ENCODE data around the gene TOM1L2.

Gene TOM1L2

DNA sequence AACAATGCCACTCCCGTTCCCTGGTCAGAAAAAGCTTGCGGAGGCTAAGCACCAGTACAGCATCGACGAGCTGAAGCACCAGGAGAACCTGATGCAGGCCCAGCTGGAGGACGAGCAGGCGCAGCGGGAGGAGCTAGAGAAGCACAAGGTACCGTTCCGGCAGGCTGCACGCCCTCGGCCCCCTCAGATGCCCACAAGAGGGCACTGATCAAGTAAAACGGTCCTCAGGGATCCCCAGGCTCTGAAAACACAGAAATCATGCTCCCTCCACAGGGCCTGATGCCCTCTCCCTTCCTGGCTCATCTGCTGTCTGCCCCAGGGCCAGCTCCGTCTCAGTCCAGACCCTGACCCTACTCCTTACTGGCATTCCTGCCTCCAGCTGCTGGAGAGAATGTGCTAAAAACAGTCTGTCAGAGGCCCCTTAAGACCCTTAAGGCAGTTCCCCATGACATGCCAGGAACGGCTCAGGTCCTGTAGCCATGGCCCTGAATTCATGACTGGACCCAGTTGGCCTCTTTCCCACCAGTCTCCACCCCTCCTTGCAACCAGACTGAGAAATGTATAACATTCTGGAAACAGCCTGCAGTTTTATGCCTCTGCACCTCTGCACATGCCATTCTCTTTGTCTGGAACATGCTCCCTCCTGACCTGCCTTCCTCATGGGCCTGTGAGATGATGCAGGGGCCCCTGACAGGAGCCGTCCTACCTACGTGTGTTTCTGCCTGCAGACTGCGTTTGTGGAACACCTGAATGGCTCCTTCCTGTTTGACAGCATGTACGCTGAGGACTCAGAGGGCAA is 22.3 kb upstream of the TOM1L2 start:
- peak; percentile 21 for DNase-seq

DNA sequence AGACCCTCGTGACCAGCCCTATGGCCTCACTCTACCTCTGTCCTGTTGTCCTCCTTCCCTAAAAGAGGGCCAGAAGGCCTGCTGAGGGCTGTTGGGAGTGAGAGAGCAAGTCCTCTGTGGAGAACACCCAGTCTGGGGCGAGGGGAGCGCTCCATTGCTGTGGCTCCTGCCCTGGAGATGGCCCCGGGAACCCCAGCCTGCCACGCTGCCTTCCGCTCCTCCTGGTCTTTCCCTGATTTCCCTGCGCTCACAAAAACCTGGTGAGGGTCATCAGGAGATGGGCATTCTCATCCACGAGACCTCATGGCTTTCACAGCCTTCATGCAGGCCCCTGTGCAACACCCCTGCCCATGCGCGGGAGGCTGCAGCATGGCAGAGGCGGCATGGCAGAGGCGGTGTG is 21.7 kb upstream of the TOM1L2 start:
- DNase-seq: no peak

DNA sequence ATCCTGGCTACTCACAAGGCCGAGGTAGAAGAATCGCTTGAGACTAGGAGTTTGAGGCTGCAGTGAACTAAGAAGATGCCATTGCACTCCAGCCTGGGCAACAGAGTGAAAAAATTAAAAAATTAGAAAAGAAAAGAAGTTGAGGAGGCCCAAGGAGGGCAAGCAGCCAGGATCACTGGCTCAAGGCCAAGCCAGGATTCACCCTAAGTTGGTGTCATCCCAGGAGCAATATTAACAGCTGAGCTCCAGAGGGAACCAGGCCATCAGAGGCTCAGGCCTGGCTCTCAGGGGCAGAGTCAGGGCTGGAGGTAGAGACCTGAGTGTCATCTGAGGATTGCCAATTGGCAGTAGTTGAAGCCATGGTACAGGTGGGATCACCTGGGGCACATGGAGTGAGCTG is 21.2 kb upstream of the TOM1L2 start:
- no peak for DNase-seq

DNA sequence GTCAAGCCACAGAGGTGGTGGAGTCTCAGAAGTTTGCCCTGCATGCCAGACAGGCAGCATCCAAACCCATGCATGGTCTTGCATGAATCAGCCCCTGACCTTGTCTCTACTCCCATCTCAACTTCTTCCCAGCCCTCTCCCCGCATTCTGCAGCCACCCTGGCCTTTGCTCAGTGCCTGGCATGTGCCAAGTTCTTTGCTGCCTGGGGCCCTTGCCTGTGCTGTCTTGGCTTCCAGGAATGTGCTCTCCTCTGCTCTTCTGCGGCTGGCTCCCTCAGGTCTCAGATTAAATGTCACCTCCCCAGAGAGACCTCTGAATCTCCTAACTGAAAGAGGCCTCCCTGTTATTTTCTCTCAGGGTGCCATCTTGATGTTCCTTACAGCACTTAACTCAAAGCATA is 18.1 kb upstream of the TOM1L2 start:
- no peak for DNase-seq

- DNase-seq: no peak
Measured at GRCh38 chr17:17989618-17990017, 17.4 kb upstream of the TOM1L2 start.

- DNase-seq: no peak
Measured at GRCh38 chr17:17989081-17989480, 16.9 kb upstream of the TOM1L2 start.

DNA sequence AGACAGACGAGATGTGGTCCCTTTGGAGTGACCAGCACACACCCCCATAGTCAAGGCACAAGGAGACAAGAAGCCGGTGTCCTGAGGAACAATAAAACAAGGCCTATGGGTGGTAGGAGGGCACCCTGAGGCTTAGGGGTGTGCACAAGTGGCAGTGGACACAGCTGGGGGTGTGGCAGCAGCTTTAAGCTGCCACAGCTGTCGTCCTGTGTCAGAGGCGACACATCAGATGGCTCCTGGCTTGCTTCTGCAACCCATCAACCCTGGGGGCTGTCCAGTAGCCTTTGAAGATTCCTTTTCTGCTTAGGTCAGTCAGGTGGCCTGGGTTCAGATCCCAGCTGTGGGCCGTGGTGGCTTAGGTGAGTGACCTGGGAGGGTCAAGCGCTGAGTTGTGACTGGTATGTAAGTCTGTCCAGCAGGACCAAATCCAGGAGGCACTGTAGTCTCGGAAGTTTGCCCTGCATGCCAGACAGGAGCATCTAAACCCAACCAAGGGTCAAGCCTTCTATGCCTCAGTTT is 16.3 kb upstream of the TOM1L2 start:
- no peak for DNase-seq

DNA sequence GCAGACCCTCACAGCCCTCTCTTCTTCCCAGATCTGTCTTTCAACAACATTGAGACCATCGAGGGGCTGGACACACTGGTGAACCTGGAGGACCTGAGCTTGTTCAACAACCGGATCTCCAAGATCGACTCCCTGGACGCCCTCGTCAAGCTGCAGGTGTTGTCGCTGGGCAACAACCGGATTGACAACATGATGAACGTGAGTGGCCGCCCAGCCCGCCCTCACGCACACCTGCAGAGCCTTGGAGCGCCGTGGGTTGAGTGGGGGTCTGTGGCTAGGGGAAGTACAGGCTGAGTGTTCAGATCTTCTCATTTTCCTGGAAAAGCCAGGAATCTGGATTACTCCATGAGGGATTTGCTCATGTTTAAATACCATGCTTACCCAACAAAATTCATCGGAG is 15.7 kb upstream of the TOM1L2 start:
- DNase-seq: no peak

DNA sequence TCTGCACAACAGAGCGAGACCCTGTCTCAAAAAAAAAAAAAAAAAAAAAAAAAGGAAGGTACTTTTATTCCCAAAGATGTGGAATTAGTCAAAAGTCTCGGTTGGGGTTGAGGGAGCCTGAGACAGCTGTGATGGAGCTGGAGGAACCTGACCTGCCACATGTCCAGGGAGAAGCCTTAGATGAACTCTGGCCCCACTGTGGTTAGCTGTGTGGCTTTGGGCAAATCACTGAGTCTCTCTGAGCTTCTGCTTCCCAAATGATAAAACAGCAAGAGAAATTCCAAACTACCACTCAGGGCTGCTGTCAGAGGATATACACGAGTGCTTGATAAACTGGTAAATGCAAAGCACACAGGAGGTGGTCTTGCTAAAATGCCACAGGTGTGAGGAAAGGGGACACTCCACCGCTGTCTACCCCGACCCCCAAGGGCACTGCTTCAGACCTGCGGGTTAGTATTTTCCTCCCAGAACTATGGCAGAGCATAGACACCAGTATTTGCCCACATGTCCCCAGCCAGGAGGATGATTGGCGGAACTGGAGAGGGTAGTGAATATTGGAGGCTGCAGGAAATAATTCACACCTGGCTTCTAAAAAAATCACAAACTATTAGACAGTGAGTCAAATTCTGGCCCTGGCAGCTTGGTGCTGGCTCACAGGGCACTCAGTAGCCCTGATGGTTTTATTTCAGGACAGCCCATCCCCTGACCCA is 15.1 kb upstream of the TOM1L2 start:
- no peak for DNase-seq

DNA sequence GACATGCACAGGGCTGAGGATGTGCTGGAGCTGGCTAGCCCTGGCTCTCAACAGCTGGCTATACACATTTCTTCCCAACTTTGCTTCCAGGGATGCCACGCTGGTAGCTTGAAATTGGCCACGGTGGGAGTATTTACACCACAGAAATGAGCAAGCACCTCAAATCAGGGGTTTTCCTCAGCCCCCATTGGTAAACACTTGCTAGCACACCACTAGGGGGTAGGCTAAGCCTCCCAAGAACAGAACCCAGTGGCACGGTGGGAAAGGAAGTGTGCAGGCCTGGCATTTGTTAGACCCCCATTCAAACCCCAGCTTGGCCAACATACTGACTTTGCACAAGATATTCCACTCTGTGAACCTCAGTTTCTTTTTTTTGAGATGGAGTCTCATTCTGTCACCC is 13.4 kb upstream of the TOM1L2 start:
- no peak for DNase-seq

DNA sequence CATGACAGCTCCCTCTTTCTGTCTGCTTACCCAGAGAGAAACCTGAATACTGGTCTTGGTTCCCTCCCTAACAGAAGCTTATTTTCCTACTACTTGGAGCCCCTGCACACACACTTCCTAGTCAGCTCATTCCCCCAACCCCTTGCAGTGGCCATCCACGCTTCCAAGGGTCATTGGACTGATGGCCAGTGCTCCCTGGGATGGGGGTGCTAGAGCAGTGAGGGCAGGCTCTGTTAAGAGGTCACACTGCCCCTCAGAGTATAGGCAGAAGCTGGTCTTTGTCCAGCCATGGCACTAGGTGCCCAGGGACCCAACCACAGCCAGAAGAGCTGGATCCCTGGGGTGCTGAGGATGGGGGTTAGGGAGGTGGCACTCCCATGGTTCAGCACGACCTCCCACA is 13.0 kb upstream of the TOM1L2 start:
- DNase-seq: no peak

DNA sequence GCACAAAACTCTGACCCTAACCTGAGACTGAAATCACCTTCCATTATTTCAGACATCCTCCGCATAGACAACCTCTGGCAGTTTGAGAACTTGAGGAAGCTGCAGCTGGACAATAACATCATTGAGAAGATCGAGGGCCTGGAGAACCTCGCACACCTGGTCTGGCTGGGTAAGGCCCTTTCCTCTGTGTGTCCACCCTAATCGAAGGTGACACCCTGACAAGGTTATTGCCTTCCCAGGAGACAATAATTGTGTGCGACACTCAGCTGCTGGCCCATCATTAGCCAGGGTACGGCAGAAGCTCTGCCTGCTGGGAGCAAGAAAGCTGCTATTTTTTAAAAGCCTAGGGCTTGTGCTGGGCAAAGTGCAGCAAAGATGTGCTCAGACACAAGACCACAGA is 11.6 kb upstream of the TOM1L2 start:
- no peak for DNase-seq

DNA sequence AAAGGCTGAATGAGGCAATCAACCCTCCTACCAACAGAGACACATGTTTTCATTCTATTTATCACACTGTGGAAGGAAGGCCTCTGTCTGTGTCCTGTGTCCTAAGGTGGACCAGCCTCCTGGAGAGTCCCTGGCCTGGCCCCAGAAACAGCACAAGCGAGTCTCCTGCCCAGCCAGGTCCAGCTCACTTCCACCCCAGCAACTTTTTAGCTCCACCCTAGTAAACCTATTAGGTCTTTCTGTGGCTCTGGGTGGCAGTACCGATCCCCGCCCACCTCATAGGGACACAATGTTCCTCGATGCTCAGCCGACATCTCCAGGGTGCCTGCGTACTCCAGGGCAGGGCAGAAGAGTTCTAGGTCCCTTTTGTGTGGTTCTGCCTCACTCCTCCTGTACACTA is 11.2 kb upstream of the TOM1L2 start:
- no peak for DNase-seq

DNA sequence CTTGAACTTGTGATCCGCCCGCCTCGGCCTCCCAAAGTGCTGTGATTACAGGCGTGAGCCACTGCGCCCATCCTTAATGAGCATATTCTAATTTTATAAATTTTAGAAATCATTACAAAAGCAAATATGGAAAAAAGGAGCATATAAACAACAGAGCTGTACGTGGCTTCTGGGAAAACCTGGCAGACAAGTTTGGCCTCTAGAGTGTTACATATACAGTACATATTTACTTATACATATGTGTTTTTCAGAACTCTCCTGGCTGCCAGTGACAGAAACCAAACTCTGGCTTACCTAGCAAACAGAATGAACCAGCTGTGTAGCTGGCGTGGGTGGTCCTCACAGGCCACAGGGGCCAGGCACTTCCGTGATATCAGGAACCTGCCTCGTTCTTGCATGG is 10.6 kb upstream of the TOM1L2 start:
- DNase-seq: no peak

GRCh38 chr17:17981330-17981729 is 9.1 kb upstream of the TOM1L2 start:
- no peak for DNase-seq

- DNase-seq: no peak
Measured at GRCh38 chr17:17979778-17980177, 7.6 kb upstream of the TOM1L2 start.

DNA sequence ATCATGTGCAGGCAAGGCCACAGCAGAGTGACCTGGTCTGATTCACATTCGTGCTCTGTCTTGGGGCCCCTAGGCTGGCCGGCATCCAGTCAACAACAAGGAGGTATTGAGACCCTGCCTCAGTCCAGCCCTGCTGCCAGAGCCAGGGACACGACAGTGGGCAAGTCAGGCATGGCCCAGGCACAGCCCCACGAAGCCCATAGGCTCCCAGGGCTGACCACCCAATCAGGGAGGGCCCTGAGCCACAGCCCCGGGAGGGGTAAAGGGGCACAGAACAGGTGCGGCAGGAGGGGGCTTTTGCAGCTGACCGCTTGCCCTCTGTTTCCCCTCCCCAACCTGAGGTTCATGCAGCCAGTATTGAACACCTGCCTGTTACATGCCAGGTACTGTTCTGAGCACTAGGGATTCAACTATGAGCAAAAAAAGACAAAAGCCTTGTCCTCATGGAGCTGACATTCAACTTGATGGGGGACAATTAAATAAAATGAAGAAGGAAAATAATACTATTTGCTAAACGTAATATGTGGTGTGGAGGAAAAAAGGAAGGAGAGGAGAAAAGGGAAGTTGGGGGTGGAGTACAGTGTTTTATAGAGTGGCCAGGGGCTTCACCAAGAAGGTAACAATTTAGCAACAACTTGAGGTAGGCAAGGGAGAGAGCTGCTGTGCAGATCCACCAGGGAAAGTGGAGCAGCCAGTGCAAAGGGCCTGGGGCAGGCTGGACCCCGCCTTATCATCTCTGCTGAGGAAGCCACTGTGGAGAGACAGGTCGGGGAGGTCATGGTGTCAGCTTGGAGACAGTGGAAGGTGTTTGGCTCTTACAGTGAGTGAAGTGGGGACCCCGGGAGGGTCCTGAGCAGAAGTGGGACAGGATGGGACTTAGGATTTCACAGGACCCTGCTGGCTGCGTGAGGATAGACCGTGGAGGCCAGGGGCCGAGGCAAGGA is 6.6 kb upstream of the TOM1L2 start:
- DNase-seq: no peak

GRCh38 chr17:17976931-17977570 is 4.9 kb upstream of the TOM1L2 start:
- DNase-seq: no peak

- no peak for DNase-seq
Measured at GRCh38 chr17:17975436-17975835, 3.2 kb upstream of the TOM1L2 start.

GRCh38 chr17:17972952-17973254 is 703 bp upstream of the TOM1L2 start:
- DNase-seq: no peak

GRCh38 chr17:17971431-17972125 is 622 bp downstream of the TOM1L2 start:
- peak; percentile 41 for DNase-seq

Measured in CD4-positive, alpha-beta T cell treated with Interleukin-17A for 4 hours (primary cell).